ENCODE data around the gene ADCY9.
"Not testable (repeated sequence)": the region's sequence is repeated elsewhere in the genome, so short reads cannot be mapped to it uniquely, and the experiment has no call there.

DNA sequence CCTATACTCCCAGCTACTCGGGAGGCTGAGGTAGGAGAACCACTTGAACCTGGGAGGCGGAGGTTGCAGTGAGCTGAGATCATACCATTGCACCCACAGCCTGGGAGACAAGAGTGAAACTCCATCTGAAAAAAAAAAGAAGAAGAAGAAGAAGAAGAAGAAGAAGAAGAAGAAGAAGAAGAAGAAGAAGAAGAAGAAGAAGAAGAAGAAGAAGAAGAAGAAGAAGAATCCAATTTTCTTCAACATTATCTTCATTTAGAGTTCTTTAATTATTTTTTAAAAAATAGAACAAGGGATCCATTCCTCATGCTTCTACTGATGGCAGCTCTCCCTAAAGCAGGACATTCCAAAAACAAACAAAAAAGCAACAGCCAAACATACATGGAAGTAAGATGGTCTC, 171.8 kb downstream of the ADCY9 start:
- TF ChIP-seq KLF9 (tag by site-specific recombination; IDR thresholded peaks at IDR 0.05; ENCODE audit: low read depth); ZNF792 (tag by site-specific recombination; IDR thresholded peaks at IDR 0.05); YY1 (tag by site-specific recombination; IDR thresholded peaks at IDR 0.05); ZNF324 (tag by site-specific recombination; IDR thresholded peaks at IDR 0.05); ZNF510 (tag by site-specific recombination; IDR thresholded peaks at IDR 0.05; ENCODE audit: insufficient replicate concordance); WT1 (tag by site-specific recombination; IDR thresholded peaks at IDR 0.05); ZNF37A (tag by site-specific recombination; IDR thresholded peaks at IDR 0.05); ZNF670 (tag by site-specific recombination; IDR thresholded peaks at IDR 0.05; ENCODE audit: low read depth); GLI4 (tag by site-specific recombination; IDR thresholded peaks at IDR 0.05): not testable (repeated sequence)
- TF ChIP-seq, protein P1, sequence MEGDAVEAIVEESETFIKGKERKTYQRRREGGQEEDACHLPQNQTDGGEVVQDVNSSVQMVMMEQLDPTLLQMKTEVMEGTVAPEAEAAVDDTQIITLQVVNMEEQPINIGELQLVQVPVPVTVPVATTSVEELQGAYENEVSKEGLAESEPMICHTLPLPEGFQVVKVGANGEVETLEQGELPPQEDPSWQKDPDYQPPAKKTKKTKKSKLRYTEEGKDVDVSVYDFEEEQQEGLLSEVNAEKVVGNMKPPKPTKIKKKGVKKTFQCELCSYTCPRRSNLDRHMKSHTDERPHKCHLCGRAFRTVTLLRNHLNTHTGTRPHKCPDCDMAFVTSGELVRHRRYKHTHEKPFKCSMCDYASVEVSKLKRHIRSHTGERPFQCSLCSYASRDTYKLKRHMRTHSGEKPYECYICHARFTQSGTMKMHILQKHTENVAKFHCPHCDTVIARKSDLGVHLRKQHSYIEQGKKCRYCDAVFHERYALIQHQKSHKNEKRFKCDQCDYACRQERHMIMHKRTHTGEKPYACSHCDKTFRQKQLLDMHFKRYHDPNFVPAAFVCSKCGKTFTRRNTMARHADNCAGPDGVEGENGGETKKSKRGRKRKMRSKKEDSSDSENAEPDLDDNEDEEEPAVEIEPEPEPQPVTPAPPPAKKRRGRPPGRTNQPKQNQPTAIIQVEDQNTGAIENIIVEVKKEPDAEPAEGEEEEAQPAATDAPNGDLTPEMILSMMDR (tag by site-specific recombination; IDR thresholded peaks at IDR 0.05) = not testable (repeated sequence)
- TF ChIP-seq, protein P2, sequence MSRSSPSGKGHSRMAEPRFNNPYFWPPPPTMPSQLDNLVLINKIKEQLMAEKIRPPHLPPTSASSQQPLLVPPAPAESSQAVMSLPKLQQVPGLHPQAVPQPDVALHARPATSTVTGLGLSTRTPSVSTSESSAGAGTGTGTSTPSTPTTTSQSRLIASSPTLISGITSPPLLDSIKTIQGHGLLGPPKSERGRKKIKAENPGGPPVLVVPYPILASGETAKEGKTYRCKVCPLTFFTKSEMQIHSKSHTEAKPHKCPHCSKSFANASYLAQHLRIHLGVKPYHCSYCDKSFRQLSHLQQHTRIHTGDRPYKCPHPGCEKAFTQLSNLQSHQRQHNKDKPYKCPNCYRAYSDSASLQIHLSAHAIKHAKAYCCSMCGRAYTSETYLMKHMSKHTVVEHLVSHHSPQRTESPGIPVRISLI (tag by site-specific recombination; IDR thresholded peaks at IDR 0.05) = not testable (repeated sequence)
- TF ChIP-seq, protein P3, sequence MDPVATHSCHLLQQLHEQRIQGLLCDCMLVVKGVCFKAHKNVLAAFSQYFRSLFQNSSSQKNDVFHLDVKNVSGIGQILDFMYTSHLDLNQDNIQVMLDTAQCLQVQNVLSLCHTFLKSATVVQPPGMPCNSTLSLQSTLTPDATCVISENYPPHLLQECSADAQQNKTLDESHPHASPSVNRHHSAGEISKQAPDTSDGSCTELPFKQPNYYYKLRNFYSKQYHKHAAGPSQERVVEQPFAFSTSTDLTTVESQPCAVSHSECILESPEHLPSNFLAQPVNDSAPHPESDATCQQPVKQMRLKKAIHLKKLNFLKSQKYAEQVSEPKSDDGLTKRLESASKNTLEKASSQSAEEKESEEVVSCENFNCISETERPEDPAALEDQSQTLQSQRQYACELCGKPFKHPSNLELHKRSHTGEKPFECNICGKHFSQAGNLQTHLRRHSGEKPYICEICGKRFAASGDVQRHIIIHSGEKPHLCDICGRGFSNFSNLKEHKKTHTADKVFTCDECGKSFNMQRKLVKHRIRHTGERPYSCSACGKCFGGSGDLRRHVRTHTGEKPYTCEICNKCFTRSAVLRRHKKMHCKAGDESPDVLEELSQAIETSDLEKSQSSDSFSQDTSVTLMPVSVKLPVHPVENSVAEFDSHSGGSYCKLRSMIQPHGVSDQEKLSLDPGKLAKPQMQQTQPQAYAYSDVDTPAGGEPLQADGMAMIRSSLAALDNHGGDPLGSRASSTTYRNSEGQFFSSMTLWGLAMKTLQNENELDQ (tag by site-specific recombination; IDR thresholded peaks at IDR 0.05; ENCODE audit: low read depth) = not testable (repeated sequence)
- TF ChIP-seq, protein P4, sequence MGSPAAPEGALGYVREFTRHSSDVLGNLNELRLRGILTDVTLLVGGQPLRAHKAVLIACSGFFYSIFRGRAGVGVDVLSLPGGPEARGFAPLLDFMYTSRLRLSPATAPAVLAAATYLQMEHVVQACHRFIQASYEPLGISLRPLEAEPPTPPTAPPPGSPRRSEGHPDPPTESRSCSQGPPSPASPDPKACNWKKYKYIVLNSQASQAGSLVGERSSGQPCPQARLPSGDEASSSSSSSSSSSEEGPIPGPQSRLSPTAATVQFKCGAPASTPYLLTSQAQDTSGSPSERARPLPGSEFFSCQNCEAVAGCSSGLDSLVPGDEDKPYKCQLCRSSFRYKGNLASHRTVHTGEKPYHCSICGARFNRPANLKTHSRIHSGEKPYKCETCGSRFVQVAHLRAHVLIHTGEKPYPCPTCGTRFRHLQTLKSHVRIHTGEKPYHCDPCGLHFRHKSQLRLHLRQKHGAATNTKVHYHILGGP (tag by site-specific recombination; IDR thresholded peaks at IDR 0.05) = not testable (repeated sequence)
- TF ChIP-seq, protein P5, sequence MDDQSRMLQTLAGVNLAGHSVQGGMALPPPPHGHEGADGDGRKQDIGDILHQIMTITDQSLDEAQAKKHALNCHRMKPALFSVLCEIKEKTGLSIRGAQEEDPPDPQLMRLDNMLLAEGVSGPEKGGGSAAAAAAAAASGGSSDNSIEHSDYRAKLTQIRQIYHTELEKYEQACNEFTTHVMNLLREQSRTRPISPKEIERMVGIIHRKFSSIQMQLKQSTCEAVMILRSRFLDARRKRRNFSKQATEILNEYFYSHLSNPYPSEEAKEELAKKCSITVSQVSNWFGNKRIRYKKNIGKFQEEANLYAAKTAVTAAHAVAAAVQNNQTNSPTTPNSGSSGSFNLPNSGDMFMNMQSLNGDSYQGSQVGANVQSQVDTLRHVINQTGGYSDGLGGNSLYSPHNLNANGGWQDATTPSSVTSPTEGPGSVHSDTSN (CRISPR knock-in tag; IDR thresholded peaks at IDR 0.05) = not testable (repeated sequence)
